ENCODE measurements around the gene A2M. TPM values are rescaled to one million over a fixed set of nuclear protein-coding genes. Genes with fewer than 3 reads are reported as not detected.

The A2M gene
- total RNA-seq, 1 experiment from 2014 or later: 1.9 TPM

DNA sequence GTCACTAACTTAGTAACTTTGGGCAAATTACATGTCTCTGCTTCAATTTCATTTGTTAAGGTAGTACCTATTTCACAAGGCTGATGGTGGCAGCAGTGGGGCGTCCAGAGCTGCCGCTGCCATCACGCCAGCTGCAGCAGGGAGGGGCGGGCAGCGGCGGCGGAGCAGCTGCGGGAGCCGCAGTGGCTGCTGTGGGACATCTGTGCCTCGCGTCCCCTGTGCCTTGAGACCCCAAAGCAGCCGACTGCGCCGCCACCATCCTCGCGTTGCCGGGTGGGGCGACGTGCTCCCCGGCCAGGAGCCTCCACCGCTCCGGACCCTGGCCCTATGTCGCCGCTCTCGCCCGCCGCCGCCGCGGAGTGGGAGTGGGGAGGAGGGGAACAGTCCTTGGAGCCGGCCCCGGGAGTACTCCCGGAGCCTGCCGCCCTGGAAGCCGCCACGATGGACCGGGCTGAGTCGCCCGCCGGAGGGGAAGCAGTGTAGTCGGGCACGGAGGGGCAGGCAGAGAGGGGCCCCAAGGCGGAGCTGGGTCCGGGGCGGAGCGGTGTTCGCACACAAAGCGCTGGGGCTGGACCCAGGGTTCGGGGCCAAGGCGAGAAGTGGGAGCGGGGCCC lies 51.4 kb downstream of the A2M start:
- peak overlapping the region; percentile 78; the same call in 1 of the 2 replicates for H3K27ac Mint-ChIP-seq
- peak; percentile 57 for ATAC-seq
- H3K36me3 Mint-ChIP-seq: no peaks in the 10 kb centered on the region
- CTCF ChIA-PET: interaction anchor here (0.8 to 3.0 kb wide), 16 partner anchors 12 to 520 kb away, joined by 3 to 31 read pairs (median 4); partner anchors contain the start of gene M6PR
- H3K4me1 Mint-ChIP-seq: peaks cover 20% of the 10 kb centered on the region
- POLR2A ChIA-PET: no interaction called here
- peak; percentile 70 for DNase-seq (ENCODE audit: low spot score)
- peak overlapping the region; percentile 80 for H3K4me3 Mint-ChIP-seq
- H3K9me3 Mint-ChIP-seq: no peaks in the 10 kb centered on the region
- peaks cover 3% of the 10 kb centered on the region for H3K27me3 Mint-ChIP-seq (ENCODE audit: low read depth)
- TF ChIP-seq, protein P1, sequence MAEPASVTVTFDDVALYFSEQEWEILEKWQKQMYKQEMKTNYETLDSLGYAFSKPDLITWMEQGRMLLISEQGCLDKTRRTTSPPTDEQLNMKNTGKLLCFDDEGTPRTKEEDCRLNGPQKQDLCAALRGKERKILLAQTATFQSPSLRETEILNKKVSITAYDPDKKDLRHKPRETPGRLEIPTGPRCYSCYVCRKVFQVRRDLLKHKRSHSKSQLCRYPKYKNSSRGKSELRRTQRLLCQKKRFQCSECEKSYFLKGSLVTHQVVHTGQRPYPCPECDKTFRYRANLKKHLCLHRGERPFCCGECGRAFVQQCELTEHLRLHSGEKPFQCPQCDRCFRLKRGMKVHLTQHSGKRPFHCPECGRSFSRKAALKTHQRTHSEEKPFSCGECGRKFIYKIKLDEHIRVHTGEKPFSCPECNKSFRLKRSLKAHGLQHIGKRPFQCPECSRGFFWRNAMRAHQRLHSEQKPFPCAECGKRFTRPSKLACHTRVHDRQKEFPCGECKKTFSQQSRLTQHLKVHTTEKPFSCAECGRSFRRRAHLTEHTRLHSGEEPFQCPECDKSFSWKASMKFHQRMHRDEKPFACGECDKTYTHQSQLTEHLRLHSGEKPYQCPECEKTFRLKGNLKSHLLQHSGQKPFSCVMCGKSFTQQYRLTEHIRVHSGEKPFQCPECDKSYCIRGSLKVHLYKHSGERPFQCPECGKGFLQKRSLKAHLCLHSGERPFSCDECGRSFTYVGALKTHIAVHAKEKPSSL (CRISPR knock-in tag; conservative IDR thresholded peaks at IDR 0.05): no peak
- TF ChIP-seq ZNF671 (CRISPR knock-in tag; IDR thresholded peaks at IDR 0.05) (no peak), ATF1 (CRISPR knock-in tag; IDR thresholded peaks at IDR 0.05) (0 out of 2 replicates have a peak, but pooled peaks have one; percentile 38), IRF2 (CRISPR knock-in tag; IDR thresholded peaks at IDR 0.05; ENCODE audit: borderline replicate concordance, low read depth) (no peak), JUN (CRISPR knock-in tag; IDR thresholded peaks at IDR 0.05) (no peak), FOXJ3 (CRISPR knock-in tag; IDR thresholded peaks at IDR 0.05; ENCODE audit: borderline replicate concordance) (no peak)
- TF ChIP-seq, protein P2, sequence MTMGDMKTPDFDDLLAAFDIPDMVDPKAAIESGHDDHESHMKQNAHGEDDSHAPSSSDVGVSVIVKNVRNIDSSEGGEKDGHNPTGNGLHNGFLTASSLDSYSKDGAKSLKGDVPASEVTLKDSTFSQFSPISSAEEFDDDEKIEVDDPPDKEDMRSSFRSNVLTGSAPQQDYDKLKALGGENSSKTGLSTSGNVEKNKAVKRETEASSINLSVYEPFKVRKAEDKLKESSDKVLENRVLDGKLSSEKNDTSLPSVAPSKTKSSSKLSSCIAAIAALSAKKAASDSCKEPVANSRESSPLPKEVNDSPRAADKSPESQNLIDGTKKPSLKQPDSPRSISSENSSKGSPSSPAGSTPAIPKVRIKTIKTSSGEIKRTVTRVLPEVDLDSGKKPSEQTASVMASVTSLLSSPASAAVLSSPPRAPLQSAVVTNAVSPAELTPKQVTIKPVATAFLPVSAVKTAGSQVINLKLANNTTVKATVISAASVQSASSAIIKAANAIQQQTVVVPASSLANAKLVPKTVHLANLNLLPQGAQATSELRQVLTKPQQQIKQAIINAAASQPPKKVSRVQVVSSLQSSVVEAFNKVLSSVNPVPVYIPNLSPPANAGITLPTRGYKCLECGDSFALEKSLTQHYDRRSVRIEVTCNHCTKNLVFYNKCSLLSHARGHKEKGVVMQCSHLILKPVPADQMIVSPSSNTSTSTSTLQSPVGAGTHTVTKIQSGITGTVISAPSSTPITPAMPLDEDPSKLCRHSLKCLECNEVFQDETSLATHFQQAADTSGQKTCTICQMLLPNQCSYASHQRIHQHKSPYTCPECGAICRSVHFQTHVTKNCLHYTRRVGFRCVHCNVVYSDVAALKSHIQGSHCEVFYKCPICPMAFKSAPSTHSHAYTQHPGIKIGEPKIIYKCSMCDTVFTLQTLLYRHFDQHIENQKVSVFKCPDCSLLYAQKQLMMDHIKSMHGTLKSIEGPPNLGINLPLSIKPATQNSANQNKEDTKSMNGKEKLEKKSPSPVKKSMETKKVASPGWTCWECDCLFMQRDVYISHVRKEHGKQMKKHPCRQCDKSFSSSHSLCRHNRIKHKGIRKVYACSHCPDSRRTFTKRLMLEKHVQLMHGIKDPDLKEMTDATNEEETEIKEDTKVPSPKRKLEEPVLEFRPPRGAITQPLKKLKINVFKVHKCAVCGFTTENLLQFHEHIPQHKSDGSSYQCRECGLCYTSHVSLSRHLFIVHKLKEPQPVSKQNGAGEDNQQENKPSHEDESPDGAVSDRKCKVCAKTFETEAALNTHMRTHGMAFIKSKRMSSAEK (CRISPR knock-in tag; IDR thresholded peaks at IDR 0.05; ENCODE audit: borderline replicate concordance): no peak
- TF ChIP-seq, protein P3, sequence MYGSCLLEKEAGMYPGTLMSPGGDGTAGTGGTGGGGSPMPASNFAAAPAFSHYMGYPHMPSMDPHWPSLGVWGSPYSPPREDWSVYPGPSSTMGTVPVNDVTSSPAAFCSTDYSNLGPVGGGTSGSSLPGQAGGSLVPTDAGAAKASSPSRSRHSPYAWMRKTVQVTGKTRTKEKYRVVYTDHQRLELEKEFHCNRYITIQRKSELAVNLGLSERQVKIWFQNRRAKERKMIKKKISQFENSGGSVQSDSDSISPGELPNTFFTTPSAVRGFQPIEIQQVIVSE (CRISPR knock-in tag; IDR thresholded peaks at IDR 0.05; ENCODE audit: borderline replicate concordance): no peak
- TF ChIP-seq, protein P4, sequence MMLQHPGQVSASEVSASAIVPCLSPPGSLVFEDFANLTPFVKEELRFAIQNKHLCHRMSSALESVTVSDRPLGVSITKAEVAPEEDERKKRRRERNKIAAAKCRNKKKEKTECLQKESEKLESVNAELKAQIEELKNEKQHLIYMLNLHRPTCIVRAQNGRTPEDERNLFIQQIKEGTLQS (CRISPR knock-in tag; conservative IDR thresholded peaks at IDR 0.05): no peak
- TF ChIP-seq, protein P5, sequence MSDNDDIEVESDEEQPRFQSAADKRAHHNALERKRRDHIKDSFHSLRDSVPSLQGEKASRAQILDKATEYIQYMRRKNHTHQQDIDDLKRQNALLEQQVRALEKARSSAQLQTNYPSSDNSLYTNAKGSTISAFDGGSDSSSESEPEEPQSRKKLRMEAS (CRISPR knock-in tag; IDR thresholded peaks at IDR 0.05): 0 out of 2 replicates have a peak, but pooled peaks have one; percentile 2
- TF ChIP-seq, protein P6, sequence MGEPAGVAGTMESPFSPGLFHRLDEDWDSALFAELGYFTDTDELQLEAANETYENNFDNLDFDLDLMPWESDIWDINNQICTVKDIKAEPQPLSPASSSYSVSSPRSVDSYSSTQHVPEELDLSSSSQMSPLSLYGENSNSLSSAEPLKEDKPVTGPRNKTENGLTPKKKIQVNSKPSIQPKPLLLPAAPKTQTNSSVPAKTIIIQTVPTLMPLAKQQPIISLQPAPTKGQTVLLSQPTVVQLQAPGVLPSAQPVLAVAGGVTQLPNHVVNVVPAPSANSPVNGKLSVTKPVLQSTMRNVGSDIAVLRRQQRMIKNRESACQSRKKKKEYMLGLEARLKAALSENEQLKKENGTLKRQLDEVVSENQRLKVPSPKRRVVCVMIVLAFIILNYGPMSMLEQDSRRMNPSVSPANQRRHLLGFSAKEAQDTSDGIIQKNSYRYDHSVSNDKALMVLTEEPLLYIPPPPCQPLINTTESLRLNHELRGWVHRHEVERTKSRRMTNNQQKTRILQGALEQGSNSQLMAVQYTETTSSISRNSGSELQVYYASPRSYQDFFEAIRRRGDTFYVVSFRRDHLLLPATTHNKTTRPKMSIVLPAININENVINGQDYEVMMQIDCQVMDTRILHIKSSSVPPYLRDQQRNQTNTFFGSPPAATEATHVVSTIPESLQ (CRISPR knock-in tag; IDR thresholded peaks at IDR 0.05): no peak
- TF ChIP-seq, protein P7, sequence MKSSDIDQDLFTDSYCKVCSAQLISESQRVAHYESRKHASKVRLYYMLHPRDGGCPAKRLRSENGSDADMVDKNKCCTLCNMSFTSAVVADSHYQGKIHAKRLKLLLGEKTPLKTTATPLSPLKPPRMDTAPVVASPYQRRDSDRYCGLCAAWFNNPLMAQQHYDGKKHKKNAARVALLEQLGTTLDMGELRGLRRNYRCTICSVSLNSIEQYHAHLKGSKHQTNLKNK (CRISPR knock-in tag; IDR thresholded peaks at IDR 0.05): no peak
- TF ChIP-seq, protein P8, sequence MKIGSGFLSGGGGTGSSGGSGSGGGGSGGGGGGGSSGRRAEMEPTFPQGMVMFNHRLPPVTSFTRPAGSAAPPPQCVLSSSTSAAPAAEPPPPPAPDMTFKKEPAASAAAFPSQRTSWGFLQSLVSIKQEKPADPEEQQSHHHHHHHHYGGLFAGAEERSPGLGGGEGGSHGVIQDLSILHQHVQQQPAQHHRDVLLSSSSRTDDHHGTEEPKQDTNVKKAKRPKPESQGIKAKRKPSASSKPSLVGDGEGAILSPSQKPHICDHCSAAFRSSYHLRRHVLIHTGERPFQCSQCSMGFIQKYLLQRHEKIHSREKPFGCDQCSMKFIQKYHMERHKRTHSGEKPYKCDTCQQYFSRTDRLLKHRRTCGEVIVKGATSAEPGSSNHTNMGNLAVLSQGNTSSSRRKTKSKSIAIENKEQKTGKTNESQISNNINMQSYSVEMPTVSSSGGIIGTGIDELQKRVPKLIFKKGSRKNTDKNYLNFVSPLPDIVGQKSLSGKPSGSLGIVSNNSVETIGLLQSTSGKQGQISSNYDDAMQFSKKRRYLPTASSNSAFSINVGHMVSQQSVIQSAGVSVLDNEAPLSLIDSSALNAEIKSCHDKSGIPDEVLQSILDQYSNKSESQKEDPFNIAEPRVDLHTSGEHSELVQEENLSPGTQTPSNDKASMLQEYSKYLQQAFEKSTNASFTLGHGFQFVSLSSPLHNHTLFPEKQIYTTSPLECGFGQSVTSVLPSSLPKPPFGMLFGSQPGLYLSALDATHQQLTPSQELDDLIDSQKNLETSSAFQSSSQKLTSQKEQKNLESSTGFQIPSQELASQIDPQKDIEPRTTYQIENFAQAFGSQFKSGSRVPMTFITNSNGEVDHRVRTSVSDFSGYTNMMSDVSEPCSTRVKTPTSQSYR (CRISPR knock-in tag; IDR thresholded peaks at IDR 0.05): no peak
- TF ChIP-seq, protein P9, sequence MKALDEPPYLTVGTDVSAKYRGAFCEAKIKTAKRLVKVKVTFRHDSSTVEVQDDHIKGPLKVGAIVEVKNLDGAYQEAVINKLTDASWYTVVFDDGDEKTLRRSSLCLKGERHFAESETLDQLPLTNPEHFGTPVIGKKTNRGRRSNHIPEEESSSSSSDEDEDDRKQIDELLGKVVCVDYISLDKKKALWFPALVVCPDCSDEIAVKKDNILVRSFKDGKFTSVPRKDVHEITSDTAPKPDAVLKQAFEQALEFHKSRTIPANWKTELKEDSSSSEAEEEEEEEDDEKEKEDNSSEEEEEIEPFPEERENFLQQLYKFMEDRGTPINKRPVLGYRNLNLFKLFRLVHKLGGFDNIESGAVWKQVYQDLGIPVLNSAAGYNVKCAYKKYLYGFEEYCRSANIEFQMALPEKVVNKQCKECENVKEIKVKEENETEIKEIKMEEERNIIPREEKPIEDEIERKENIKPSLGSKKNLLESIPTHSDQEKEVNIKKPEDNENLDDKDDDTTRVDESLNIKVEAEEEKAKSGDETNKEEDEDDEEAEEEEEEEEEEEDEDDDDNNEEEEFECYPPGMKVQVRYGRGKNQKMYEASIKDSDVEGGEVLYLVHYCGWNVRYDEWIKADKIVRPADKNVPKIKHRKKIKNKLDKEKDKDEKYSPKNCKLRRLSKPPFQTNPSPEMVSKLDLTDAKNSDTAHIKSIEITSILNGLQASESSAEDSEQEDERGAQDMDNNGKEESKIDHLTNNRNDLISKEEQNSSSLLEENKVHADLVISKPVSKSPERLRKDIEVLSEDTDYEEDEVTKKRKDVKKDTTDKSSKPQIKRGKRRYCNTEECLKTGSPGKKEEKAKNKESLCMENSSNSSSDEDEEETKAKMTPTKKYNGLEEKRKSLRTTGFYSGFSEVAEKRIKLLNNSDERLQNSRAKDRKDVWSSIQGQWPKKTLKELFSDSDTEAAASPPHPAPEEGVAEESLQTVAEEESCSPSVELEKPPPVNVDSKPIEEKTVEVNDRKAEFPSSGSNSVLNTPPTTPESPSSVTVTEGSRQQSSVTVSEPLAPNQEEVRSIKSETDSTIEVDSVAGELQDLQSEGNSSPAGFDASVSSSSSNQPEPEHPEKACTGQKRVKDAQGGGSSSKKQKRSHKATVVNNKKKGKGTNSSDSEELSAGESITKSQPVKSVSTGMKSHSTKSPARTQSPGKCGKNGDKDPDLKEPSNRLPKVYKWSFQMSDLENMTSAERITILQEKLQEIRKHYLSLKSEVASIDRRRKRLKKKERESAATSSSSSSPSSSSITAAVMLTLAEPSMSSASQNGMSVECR (CRISPR knock-in tag; IDR thresholded peaks at IDR 0.05; ENCODE audit: borderline replicate concordance): 0 out of 2 replicates have a peak, but pooled peaks have one; percentile 20
- TF ChIP-seq, protein P10, sequence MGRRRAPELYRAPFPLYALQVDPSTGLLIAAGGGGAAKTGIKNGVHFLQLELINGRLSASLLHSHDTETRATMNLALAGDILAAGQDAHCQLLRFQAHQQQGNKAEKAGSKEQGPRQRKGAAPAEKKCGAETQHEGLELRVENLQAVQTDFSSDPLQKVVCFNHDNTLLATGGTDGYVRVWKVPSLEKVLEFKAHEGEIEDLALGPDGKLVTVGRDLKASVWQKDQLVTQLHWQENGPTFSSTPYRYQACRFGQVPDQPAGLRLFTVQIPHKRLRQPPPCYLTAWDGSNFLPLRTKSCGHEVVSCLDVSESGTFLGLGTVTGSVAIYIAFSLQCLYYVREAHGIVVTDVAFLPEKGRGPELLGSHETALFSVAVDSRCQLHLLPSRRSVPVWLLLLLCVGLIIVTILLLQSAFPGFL (CRISPR knock-in tag; IDR thresholded peaks at IDR 0.05; ENCODE audit: borderline replicate concordance): no peak

Data from WTC11 (cell line).